ENCODE results near the gene PTDSS2.
A peak's percentile ranks its signal among the peaks of the same experiment; 100 is the strongest.

Gene PTDSS2

DNA sequence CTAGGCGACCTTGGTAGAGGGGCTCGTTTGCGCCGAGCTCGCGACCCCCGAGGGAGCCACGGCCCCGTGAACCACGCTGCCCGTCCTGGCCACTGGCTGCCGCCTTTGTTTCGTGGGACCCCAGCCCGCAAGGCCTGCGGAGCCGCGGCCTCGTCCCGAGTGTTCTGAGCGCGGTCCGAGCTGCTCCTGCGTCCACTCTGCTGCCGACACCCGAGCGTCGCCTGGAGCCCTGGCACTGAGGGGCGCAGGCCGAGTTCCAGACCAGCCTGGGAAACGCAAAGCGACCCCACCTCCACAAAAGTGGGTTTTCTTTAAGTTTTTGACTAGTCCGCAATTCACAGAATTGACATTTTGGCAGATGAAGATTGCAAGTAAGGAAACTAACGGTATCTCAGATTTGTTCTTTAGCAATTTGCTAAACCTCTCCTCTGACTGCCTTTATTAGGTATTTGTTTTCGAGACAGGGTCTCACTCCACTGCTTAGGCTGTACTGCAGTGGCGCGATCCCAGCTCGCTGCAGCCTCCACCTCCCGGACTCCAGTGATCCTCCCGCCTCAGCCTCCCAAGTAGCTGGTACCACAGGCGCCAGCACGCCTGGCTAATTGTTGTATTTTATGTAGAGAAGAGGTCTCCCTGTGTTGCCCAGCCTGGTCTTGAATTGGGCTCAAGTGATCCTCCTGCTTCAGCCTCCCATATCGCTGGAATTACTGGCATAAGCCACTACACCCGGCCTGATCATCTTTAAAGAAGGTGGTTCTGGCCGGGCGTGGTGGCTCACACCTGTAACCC, 57.8 kb downstream of the PTDSS2 start:
- peak overlapping the region; percentile 50 for H3K4me2 ChIP-seq (ENCODE audit: low read length)
- no peaks in the 10 kb centered on the region for H4K20me1 ChIP-seq (ENCODE audit: insufficient read depth, low read length)
- no peak overlapping the region for H3K27ac ChIP-seq (ENCODE audit: low read depth, low read length, poor library complexity, severe bottlenecking)
- no peaks in the 10 kb centered on the region for H3K9me3 ChIP-seq (ENCODE audit: low read length)
- peaks cover 37% of the 10 kb centered on the region for H3K4me1 ChIP-seq (ENCODE audit: insufficient read depth, low read length, severe bottlenecking)
- no peaks in the 10 kb centered on the region for H3K9me2 ChIP-seq (ENCODE audit: low read depth, low read length)
- peaks cover 21% of the 10 kb centered on the region for H3K36me3 ChIP-seq (ENCODE audit: insufficient read depth, low read length)
- H3K4me3 ChIP-seq (ENCODE audit: low read depth, low read length, poor library complexity, severe bottlenecking) = peak overlapping the region; percentile 47
- no peak overlapping the region for H2AFZ ChIP-seq (ENCODE audit: low read length)
- no peaks in the 10 kb centered on the region for H3F3A ChIP-seq (ENCODE audit: insufficient read depth, low read length)
- H3K27me3 ChIP-seq (ENCODE audit: insufficient read depth, low read length) = no peaks in the 10 kb centered on the region
- H3K9ac ChIP-seq (ENCODE audit: low read length) = no peak overlapping the region
- TF ChIP-seq, protein P1, sequence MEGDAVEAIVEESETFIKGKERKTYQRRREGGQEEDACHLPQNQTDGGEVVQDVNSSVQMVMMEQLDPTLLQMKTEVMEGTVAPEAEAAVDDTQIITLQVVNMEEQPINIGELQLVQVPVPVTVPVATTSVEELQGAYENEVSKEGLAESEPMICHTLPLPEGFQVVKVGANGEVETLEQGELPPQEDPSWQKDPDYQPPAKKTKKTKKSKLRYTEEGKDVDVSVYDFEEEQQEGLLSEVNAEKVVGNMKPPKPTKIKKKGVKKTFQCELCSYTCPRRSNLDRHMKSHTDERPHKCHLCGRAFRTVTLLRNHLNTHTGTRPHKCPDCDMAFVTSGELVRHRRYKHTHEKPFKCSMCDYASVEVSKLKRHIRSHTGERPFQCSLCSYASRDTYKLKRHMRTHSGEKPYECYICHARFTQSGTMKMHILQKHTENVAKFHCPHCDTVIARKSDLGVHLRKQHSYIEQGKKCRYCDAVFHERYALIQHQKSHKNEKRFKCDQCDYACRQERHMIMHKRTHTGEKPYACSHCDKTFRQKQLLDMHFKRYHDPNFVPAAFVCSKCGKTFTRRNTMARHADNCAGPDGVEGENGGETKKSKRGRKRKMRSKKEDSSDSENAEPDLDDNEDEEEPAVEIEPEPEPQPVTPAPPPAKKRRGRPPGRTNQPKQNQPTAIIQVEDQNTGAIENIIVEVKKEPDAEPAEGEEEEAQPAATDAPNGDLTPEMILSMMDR (IDR thresholded peaks at IDR 0.05; ENCODE audit: low read length) = no peak
- no peak for TF ChIP-seq EZH2 (IDR thresholded peaks at IDR 0.05; ENCODE audit: borderline replicate concordance, low read length)
- H3K79me2 ChIP-seq (ENCODE audit: insufficient read depth, low read length) = 0 out of 2 replicates have a peak, but pooled peaks cover 9% of the 10 kb centered on the region

DNA sequence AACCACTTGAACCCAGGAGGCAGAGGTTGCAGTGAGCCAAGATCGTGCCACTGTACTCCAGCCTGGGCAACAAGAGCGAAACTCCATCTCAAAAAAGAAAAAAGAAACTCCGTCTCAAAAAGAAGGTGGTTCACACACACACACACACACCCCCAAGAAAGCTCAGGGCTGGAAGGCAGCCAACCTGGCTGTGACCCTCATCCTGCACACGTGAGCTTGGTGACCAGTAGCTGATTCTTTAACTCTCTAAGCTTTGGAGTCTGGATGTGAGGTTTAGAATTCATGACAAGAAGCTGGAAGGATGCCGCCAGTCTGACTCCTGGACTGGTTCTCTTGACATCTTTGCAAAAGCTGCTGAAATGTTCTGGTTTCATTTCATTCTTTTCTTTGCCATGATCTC, 58.9 kb downstream of the PTDSS2 start:
- H3F3A ChIP-seq (ENCODE audit: insufficient read depth, low read length) = no peaks in the 10 kb centered on the region
- no peak overlapping the region for H3K4me3 ChIP-seq (ENCODE audit: low read depth, low read length, poor library complexity, severe bottlenecking)
- no peak overlapping the region for H3K9ac ChIP-seq (ENCODE audit: low read length)
- H3K27ac ChIP-seq (ENCODE audit: low read depth, low read length, poor library complexity, severe bottlenecking) = no peak overlapping the region
- H3K36me3 ChIP-seq (ENCODE audit: insufficient read depth, low read length) = peaks cover 21% of the 10 kb centered on the region
- no peaks in the 10 kb centered on the region for H4K20me1 ChIP-seq (ENCODE audit: insufficient read depth, low read length)
- H2AFZ ChIP-seq (ENCODE audit: low read length) = no peak overlapping the region
- no peaks in the 10 kb centered on the region for H3K9me3 ChIP-seq (ENCODE audit: low read length)
- H3K4me1 ChIP-seq (ENCODE audit: insufficient read depth, low read length, severe bottlenecking) = peaks cover 33% of the 10 kb centered on the region
- 0 out of 2 replicates have a peak, but pooled peaks cover 9% of the 10 kb centered on the region for H3K79me2 ChIP-seq (ENCODE audit: insufficient read depth, low read length)
- H3K4me2 ChIP-seq (ENCODE audit: low read length) = no peak overlapping the region
- TF ChIP-seq, protein P1 (IDR thresholded peaks at IDR 0.05; ENCODE audit: low read length) = no peak
- no peak for TF ChIP-seq EZH2 (IDR thresholded peaks at IDR 0.05; ENCODE audit: borderline replicate concordance, low read length)
- H3K27me3 ChIP-seq (ENCODE audit: insufficient read depth, low read length) = no peaks in the 10 kb centered on the region
- H3K9me2 ChIP-seq (ENCODE audit: low read depth, low read length) = no peaks in the 10 kb centered on the region

DNA sequence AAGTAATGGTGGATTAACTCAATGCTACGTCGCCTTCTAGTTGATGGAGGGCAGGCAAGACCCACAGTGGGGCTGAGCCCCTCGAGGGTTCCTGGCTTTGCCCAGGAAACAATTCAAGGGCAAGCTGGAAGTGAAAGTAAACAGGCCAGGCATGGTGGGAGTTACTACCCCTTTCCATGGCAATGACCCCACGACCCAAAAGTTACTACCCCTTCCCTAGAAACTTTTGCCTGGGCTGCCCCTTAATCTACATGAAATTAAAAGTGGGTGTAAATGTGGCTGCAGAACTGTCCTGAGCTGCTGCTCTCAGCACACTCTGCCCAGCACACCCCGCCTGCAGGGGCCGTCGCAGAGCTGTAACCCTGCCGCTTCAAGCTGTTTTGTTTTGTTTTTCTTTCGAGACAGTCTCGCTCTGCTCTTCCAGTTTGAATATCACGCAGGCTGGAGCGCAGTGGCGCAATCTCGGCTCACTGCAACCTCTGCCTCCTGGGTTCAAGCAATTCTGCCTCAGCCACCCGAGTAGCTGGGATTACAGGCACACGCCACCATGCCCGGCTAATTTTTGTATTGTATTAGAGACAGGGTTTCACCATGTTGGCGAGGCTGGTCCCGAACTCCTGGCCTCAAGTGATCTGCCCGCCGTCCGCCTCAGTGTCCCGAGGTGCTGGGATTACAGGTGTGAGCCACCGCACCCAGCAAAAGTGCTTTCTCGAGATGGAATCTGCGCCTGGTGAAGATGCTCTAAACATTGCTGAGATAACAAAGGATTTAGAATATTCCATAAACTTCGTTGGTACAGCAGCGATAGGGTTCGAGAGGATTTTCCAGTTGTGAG, 62.9 kb downstream of the PTDSS2 start:
- 0 out of 2 replicates have a peak, but pooled peaks cover 5% of the 10 kb centered on the region for H3K9me3 ChIP-seq (ENCODE audit: low read length)
- H3K4me1 ChIP-seq (ENCODE audit: insufficient read depth, low read length, severe bottlenecking) = peaks cover 7% of the 10 kb centered on the region
- no peak overlapping the region for H2AFZ ChIP-seq (ENCODE audit: low read length)
- H3K79me2 ChIP-seq (ENCODE audit: insufficient read depth, low read length) = no peaks in the 10 kb centered on the region
- H3K4me3 ChIP-seq (ENCODE audit: low read depth, low read length, poor library complexity, severe bottlenecking) = no peak overlapping the region
- no peaks in the 10 kb centered on the region for H3K27me3 ChIP-seq (ENCODE audit: insufficient read depth, low read length)
- H3K9ac ChIP-seq (ENCODE audit: low read length) = no peak overlapping the region
- no peaks in the 10 kb centered on the region for H3K9me2 ChIP-seq (ENCODE audit: low read depth, low read length)
- H3K4me2 ChIP-seq (ENCODE audit: low read length) = no peak overlapping the region
- H3K27ac ChIP-seq (ENCODE audit: low read depth, low read length, poor library complexity, severe bottlenecking) = no peak overlapping the region
- no peak for TF ChIP-seq EZH2 (IDR thresholded peaks at IDR 0.05; ENCODE audit: borderline replicate concordance, low read length)
- TF ChIP-seq, protein P1 (IDR thresholded peaks at IDR 0.05; ENCODE audit: low read length) = no peak
- no peaks in the 10 kb centered on the region for H3F3A ChIP-seq (ENCODE audit: insufficient read depth, low read length)
- peaks cover 20% of the 10 kb centered on the region for H3K36me3 ChIP-seq (ENCODE audit: insufficient read depth, low read length)
- H4K20me1 ChIP-seq (ENCODE audit: insufficient read depth, low read length) = no peaks in the 10 kb centered on the region
